TTC549 (cell line): Measurements from ENCODE around the gene KRTAP4-5.
"Not testable (repeated sequence)": the region's sequence is repeated elsewhere in the genome, so short reads cannot be mapped to it uniquely, and the experiment has no call there.

Experiments used
- FAIRE-seq: peaks from 2 replicates; lab custom pipeline; 2012; peaks lifted over from hg19 to GRCh38; lab: Jason Lieb, UNC

KRTAP4-5 gene

GRCh38 chr17:41149652-41149985, at the start of gene KRTAP4-5:
KRTAP4-5 (minus strand) TSS chr17:41149825; CDS start chr17:41149767, 58 bp downstream.
- no peak for FAIRE-seq

GRCh38 chr17:41196068-41196467, 46.4 kb upstream of the KRTAP4-5 start:
- FAIRE-seq = no peak

GRCh38 chr17:41190328-41190727, 40.7 kb upstream of the KRTAP4-5 start:
- no peak for FAIRE-seq

- not testable (repeated sequence) for FAIRE-seq
Observed at GRCh38 chr17:41189837-41190318, 40.3 kb upstream of the KRTAP4-5 start, which contains the start of gene KRTAP9-1. KRTAP9-1 (plus strand) TSS chr17:41189887; CDS start chr17:41189887, 0 bp downstream.

- no peak for FAIRE-seq
Observed at GRCh38 chr17:41186872-41187271, 37.2 kb upstream of the KRTAP4-5 start.

GRCh38 chr17:41185001-41185400, 35.4 kb upstream of the KRTAP4-5 start:
- no peak for FAIRE-seq

- FAIRE-seq = no peak
Observed at GRCh38 chr17:41184480-41184961, 34.9 kb upstream of the KRTAP4-5 start, which contains the start of gene KRTAP4-1. KRTAP4-1 (minus strand) TSS chr17:41184911; CDS start chr17:41184854, 57 bp downstream.

GRCh38 chr17:41178843-41179616, 29.4 kb upstream of the KRTAP4-5 start:
- no peak for FAIRE-seq

GRCh38 chr17:41178341-41178740, 28.7 kb upstream of the KRTAP4-5 start:
- FAIRE-seq = no peak

GRCh38 chr17:41177727-41178271, 28.2 kb upstream of the KRTAP4-5 start, which contains the start of gene KRTAP4-2:
KRTAP4-2 (minus strand) TSS chr17:41178221; CDS start chr17:41178164, 57 bp downstream.
- FAIRE-seq = no peak

GRCh38 chr17:41176744-41177387, 27.2 kb upstream of the KRTAP4-5 start:
- FAIRE-seq = no peak

- no peak for FAIRE-seq
Observed at GRCh38 chr17:41171886-41172285, 22.3 kb upstream of the KRTAP4-5 start.

GRCh38 chr17:41168121-41168520, 18.5 kb upstream of the KRTAP4-5 start, which contains the start of gene KRTAP4-3:
KRTAP4-3 (minus strand) TSS chr17:41168221; CDS start chr17:41168172, 49 bp downstream.
- no peak for FAIRE-seq

GRCh38 chr17:41167561-41167960, 17.9 kb upstream of the KRTAP4-5 start:
- no peak for FAIRE-seq

- no peak for FAIRE-seq
Observed at GRCh38 chr17:41163828-41164227, 14.2 kb upstream of the KRTAP4-5 start.

GRCh38 chr17:41160648-41161047, 11.0 kb upstream of the KRTAP4-5 start, which contains the start of gene KRTAP4-4:
KRTAP4-4 (minus strand) TSS chr17:41160748; CDS start chr17:41160691, 57 bp downstream.
- FAIRE-seq = no peak

- FAIRE-seq = not testable (repeated sequence)
Observed at GRCh38 chr17:41160190-41160589, 10.6 kb upstream of the KRTAP4-5 start.

GRCh38 chr17:41153856-41154255, 4.2 kb upstream of the KRTAP4-5 start:
- no peak for FAIRE-seq

GRCh38 chr17:41151525-41151924, 1.9 kb upstream of the KRTAP4-5 start:
- no peak for FAIRE-seq

- FAIRE-seq = no peak
Observed at GRCh38 chr17:41150026-41150425, 401 bp upstream of the KRTAP4-5 start.

- FAIRE-seq = not testable (repeated sequence)
Observed at GRCh38 chr17:41148971-41149651, 514 bp downstream of the KRTAP4-5 start.
